GM18867 (cell line): Measurements from ENCODE around the gene PLXNC1.

Source experiments
- ATAC-seq: cut with Tn5 transposase; IDR thresholded peaks from one replicate; pipeline ENCODE4 v1.9.1; 2021; ENCODE audit warnings: mild to moderate bottlenecking, moderate library complexity; ENCODE audit not compliant: unreplicated experiment

The PLXNC1 gene

GRCh38 chr12:94147991-94148738 lies at the start of gene PLXNC1:
Gene PLXNC1, plus strand, starts transcription at chr12:94148577. Its CDS starts 395 bp downstream, at chr12:94148972.
- peak; percentile 43 for ATAC-seq

- no peak for ATAC-seq
These were observed 49.2 kb upstream of the PLXNC1 start for GRCh38 chr12:94099191-94099590.

- ATAC-seq, result no peak
These were observed 48.7 kb upstream of the PLXNC1 start for GRCh38 chr12:94099632-94100031.

DNA sequence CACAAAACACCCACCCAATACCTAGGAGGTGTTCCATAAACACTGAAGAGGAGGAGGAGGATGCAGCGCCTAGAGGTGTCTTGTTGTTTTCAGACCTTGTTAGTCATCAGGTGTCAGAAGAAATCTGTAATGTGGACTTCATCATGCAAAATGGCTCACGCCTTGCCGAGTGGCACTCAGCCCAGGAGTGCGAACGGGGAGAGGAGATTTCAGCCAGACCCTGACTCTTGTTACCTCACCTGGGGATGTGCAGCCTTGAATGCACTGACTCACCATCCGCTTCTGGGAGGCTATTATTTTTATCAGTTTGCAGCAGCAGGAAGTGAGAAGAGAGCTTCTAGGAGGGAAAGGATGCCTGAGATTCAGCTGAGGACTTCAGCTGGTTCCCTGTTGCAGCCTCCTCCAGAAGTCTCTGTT lies 48.2 kb upstream of the PLXNC1 start:
- ATAC-seq, result no peak

DNA sequence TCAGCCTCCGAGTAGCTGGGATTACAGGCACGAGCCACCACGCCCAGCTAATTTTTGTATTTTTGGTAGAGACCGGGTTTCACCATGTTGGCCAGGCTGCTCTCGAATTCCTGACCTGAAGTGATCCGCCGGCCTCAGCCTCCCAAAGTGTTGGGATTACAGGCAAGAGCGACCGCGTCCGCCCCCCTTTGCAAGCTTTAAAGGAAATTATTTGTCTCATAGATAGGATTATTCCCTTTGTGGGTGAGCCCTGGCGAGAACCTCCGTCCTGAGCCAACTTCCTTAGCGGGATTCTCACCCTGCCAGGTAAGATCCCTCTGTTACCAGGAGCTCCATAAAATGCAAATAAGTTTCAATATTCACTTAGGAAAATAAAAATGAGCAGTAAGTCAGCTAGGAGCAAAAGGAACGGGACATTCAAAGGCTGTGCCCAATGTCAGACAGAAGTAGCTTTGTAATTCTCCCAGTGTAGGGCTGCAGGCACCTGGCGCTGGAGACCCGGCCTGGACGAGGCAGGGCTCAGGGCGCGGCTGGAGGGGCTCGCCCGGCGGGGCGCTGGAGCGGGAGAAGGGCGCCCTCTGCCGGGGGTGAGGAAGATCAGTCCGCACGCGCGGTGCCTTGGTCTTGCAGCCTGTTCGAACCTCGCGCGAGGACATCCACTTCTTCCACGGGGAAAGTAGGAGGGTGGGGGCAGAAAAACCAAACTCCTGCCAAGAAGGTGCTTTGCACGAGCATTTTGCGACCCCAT lies 47.2 kb upstream of the PLXNC1 start:
- ATAC-seq, result peak; percentile 71

DNA sequence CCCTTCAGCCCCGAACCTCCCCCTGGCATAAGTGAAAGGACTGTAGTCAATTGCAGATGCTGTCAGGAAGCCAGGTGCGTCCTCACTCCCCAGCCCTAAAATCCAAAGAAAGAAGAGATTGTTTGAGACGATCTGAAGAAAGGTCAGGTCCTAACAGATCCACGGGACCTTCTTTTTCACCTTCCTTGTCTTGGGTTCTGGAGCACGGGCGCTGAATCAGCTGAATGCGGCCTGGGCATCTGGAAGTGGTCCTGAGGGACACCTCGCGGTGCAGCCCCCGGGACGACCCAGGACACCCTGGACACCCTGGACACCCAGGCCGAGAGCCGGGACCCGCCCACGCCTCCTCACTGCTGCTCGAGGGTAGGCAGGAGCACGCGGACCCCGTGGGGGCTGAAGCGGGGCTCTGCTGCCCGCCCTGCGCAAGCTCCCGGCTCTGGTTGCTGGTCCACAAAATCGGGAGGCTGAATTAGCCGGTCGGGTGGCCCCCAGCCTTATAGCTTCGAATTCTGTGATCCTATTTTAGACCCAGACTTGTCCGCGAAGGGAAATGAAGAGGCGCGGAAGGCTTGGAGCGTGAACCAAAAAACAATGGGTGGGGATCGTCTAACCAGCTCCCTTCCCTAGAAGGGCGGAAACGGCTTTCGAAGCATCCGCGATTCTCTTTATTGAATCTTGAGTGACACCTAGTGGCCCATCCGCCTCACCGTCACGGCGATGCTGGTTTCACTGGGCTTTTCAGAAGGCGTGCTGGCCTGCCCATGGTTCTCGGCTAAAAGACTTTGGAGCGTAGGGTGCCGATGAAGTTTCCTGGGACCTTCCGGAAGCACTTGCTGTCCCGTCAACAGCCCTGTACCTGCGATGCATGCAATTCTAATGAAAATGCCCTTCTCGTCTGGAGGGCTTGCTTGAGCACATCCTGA lies 46.4 kb upstream of the PLXNC1 start:
- ATAC-seq, result peak; percentile 83

DNA sequence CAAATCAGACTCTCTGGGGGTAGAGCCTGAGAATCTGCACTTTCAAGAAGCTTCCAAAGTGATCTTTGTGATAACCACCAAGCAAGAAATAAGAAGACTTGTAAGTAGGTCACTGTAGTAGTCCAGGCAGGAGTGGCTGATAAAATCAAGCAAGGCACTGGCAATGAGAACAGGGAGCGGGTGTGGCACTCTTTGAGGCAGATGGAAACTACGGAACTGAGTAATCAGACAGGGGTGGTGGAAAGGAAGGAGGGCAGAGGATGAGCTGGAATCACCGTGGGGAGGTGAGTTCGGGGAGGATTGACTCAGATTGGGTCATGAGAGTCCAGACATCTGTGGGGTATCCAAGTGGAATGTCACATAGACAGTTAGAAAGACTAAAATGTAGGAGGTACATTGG lies 44.4 kb upstream of the PLXNC1 start:
- no peak for ATAC-seq

GRCh38 chr12:94107910-94108309 lies 40.5 kb upstream of the PLXNC1 start:
- no peak for ATAC-seq

- ATAC-seq, result no peak
These were observed 39.2 kb upstream of the PLXNC1 start for GRCh38 chr12:94109160-94109559.

GRCh38 chr12:94110258-94110657 lies 38.1 kb upstream of the PLXNC1 start:
- no peak for ATAC-seq

GRCh38 chr12:94111302-94111701 lies 37.1 kb upstream of the PLXNC1 start:
- no peak for ATAC-seq

- no peak for ATAC-seq
These were observed 36.3 kb upstream of the PLXNC1 start for GRCh38 chr12:94112121-94112520.

GRCh38 chr12:94114166-94114565 lies 34.2 kb upstream of the PLXNC1 start:
- ATAC-seq, result no peak

- ATAC-seq, result no peak
These were observed 32.2 kb upstream of the PLXNC1 start for GRCh38 chr12:94116191-94116590.

DNA sequence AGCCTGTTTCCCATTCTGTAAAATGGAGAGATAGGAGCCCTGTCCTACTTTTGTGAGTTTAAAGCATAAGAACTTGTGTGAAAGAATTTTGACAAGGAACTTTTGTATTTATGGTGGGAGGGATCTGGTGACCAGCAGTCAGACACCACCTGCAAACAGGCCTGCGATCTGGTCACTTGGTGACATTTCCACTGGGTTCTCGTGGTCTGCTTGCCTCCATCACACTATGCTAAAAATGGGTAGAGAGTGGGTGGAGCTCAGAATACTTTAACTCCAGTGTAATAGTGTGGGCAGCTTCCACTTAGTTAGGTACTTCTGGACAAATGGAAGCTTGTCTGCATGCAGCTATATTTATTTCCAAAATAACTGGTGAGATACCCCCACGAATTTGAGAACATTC lies 26.5 kb upstream of the PLXNC1 start:
- ATAC-seq, result no peak

GRCh38 chr12:94122591-94122990 lies 25.8 kb upstream of the PLXNC1 start:
- ATAC-seq, result no peak

- ATAC-seq, result no peak
These were observed 25.2 kb upstream of the PLXNC1 start for GRCh38 chr12:94123127-94123526.

DNA sequence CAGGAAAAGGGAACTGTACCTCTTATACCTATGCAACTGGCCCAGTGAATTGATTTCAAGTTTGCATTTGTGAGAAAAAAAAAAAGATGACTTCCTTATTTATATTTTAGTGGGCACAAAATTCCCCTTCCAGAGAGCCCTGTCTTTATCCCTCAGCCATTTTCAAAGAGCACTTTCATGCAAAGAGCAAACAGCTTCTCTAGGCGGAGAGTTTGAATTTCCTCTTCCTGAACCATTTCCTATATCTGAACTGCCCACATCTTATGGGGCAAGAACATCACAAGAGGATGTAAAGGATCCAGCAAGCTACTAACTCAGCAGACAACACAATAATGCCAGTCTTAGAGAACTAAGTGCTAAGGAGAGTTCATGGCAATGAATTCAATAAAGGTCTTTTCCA lies 22.3 kb upstream of the PLXNC1 start:
- no peak for ATAC-seq

DNA sequence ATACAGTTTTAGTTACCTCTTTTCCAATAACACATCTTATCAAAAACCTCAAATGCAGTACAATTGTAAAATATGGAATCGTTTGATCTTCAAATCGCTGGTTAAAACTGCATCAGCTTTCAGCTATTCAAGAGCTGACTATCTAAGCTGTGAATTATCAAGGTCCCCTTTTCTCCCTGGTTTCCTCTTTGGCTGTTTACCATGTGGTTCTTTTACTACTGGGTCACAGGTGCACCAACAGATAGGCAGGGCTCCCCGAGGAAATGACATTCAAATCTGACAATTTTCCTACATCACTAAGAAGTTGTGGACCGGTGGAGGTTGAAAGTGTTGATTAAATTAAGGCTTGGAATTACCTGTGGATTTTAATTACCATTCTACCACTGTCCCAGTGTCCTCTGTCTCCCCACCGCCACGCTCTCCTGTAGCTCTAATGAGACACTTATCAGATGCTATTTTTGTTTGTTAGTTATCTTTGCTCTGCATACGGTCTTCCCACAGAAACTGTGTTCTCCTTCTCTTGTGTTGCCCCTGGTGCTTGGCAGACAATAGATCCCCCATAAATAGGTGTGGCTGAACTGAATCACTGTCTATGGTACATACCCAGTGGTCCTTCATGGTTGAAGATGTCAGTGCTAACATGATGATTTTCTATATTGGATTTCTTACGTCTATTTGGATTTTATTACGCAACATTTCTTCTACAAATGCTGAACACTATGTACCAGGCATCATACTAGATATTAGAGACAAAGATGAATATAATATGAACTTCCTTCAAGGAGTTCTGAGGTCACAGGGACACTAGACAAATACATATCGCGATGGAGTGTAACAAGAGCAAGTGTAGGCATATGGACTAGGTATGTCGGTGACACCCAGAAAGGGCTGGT lies 20.9 kb upstream of the PLXNC1 start:
- ATAC-seq, result no peak

DNA sequence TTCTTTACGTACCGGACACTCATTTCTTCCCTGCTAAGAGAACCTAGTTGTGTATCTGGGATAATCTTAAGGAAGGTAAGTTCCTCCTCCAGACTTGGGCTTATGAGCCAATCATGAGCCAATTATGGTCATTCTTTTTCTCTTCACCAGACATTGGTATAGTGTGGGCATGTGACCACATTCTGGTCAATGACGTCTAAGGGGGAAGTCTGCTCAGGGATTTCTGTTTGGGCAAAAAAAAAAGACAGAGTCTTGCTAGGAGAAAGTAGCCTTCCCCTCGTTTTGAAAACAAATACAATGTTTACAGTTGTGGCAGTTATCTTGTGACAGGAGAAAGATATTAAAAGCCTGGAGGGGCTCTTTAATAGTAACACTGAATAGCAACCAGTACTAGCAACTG lies 20.1 kb upstream of the PLXNC1 start:
- no peak for ATAC-seq
